ENCODE measurements around the gene PERCC1. TPM values are rescaled to one million over a fixed set of nuclear protein-coding genes. Genes with fewer than 3 reads are reported as not detected.

PERCC1 gene
- total RNA-seq, 2 experiments from 2014 or later: 0.30 TPM; not detected in 1

DNA sequence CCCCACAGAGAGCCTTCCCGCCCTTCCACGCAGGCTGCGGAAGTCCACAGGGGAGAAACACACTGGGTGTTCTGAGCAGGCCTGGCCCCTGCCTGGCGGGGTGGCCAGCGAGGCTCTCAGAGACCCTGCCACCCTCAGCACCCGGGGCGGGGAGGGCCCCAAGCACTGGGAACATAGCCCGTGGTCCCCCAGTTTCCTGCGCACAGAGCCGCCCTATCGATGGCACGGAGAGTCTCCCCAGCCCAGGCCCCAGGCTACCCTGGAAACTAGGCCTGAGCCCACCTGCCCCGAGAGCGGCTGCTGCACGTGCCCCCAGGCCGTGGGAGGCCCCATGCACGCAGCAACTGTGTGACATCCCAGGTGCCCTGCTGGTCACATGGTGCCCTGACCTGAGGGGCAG is 23.7 kb downstream of the PERCC1 start:
- Mint-ChIP-seq H3K4me3 (no peak overlapping the region), H3K27ac (no peak overlapping the region), H3K27me3 (no peaks in the 10 kb centered on the region), H3K9me3 (no peaks in the 10 kb centered on the region), H3K4me1 (ENCODE audit: low read depth) (no peaks in the 10 kb centered on the region), H3K36me3 (ENCODE audit: low read depth) (peaks cover 25% of the 10 kb centered on the region)
- Histone ChIP-seq H3K36me3 (ENCODE audit: insufficient read depth, low read length) (peaks cover 63% of the 10 kb centered on the region), H3K4me3 (ENCODE audit: low read length) (no peak overlapping the region), H3K4me1 (ENCODE audit: insufficient read depth, low read length) (no peaks in the 10 kb centered on the region), H3K27ac (ENCODE audit: low read depth in 1 of 2, low read length in 2 of 2) (no peak overlapping the region), H3K27me3 (ENCODE audit: control insufficient read depth in 1 of 2, insufficient read depth in 2 of 2, low read length in 2 of 2) (no peaks in the 10 kb centered on the region), H3K9me3 (ENCODE audit: control insufficient read depth in 1 of 2, insufficient read depth in 1 of 2, low read length in 2 of 2) (peaks cover 0 to 4% of the 10 kb centered on the region in 2 experiments)
- CTCF ChIA-PET: no interaction called here
- no peak for DNase-seq
- intact Hi-C loops (cut with DNase I, micrococcal nuclease): no loop called here
- POLR2A ChIA-PET: no interaction called here
- ATAC-seq (ENCODE audit: poor library complexity): no peak
- TF ChIP-seq, protein P1, sequence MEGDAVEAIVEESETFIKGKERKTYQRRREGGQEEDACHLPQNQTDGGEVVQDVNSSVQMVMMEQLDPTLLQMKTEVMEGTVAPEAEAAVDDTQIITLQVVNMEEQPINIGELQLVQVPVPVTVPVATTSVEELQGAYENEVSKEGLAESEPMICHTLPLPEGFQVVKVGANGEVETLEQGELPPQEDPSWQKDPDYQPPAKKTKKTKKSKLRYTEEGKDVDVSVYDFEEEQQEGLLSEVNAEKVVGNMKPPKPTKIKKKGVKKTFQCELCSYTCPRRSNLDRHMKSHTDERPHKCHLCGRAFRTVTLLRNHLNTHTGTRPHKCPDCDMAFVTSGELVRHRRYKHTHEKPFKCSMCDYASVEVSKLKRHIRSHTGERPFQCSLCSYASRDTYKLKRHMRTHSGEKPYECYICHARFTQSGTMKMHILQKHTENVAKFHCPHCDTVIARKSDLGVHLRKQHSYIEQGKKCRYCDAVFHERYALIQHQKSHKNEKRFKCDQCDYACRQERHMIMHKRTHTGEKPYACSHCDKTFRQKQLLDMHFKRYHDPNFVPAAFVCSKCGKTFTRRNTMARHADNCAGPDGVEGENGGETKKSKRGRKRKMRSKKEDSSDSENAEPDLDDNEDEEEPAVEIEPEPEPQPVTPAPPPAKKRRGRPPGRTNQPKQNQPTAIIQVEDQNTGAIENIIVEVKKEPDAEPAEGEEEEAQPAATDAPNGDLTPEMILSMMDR (IDR thresholded peaks at IDR 0.05): no peak

DNA sequence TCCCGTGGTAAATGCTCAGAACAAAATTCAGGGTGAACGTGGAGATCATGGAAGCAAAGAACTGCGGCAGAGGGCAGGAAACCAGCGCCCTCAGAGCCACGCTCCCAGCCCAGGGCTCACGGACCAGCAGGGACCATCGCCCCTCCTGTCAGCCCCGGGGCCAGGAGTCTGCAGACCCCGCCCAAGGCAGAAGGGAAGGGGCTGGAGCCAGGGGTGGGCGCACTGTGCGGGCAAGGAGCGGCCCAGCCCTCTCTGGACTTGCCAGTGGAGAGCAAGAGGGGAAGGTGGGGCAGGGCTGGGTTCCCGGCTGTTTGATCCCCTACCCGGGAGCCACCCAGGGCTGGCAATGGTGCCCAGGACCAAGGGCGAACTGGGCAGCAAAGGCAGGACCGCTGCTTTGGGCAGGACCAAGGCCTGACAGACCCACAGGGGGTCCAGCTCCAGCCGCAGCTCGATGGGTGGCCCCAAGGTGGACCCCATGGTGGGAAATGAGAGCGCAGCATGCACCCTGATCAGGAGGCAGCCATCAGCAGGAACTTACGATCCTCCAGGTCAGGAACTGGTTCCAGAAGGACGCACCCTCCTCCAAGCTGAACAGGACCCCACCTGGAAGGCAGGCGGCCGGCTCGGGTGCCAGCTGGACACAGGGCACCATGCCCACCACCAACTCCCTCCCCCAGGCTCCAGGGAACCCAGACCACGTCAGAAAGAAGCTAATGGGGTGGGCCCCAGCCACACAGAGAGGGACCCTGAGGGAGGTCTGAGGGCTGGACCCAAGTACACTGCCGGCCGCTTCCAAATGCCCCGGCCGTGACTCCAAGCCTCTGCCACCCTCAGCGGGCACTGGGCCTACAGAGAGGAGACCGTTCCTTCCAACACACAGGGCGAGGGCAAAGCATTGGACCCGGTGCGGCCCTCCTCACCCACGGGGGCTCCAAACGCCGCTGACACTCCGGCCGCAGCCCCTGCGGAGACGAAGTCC is 24.6 kb downstream of the PERCC1 start:
- no peaks in the 10 kb centered on the region for H3K4me1 ChIP-seq (ENCODE audit: insufficient read depth, low read length)
- CTCF ChIA-PET: interaction anchor here (0.5 kb wide), 1 partner anchor 36 kb away, joined by 3 read pairs; no protein-coding TSS in a partner anchor
- intact Hi-C loops (cut with DNase I, micrococcal nuclease): no loop called here
- H3K4me1 Mint-ChIP-seq (ENCODE audit: low read depth): no peaks in the 10 kb centered on the region
- H3K27ac ChIP-seq (ENCODE audit: low read depth in 1 of 2, low read length in 2 of 2): no peak overlapping the region
- no peak overlapping the region for H3K27ac Mint-ChIP-seq
- peaks cover 0 to under 1% of the 10 kb centered on the region in 2 experiments for H3K9me3 ChIP-seq (ENCODE audit: control insufficient read depth in 1 of 2, insufficient read depth in 1 of 2, low read length in 2 of 2)
- H3K9me3 Mint-ChIP-seq: no peaks in the 10 kb centered on the region
- ATAC-seq (ENCODE audit: poor library complexity): no peak
- no peak overlapping the region for H3K4me3 ChIP-seq (ENCODE audit: low read length)
- no peaks in the 10 kb centered on the region for H3K27me3 Mint-ChIP-seq
- H3K36me3 ChIP-seq (ENCODE audit: insufficient read depth, low read length): peaks cover 69% of the 10 kb centered on the region
- peaks cover 23% of the 10 kb centered on the region for H3K36me3 Mint-ChIP-seq (ENCODE audit: low read depth)
- H3K4me3 Mint-ChIP-seq: no peak overlapping the region
- TF ChIP-seq, protein P1 (IDR thresholded peaks at IDR 0.05): no peak
- DNase-seq: no peak
- POLR2A ChIA-PET: no interaction called here
- H3K27me3 ChIP-seq (ENCODE audit: control insufficient read depth in 1 of 2, insufficient read depth in 2 of 2, low read length in 2 of 2): no peaks in the 10 kb centered on the region

DNA sequence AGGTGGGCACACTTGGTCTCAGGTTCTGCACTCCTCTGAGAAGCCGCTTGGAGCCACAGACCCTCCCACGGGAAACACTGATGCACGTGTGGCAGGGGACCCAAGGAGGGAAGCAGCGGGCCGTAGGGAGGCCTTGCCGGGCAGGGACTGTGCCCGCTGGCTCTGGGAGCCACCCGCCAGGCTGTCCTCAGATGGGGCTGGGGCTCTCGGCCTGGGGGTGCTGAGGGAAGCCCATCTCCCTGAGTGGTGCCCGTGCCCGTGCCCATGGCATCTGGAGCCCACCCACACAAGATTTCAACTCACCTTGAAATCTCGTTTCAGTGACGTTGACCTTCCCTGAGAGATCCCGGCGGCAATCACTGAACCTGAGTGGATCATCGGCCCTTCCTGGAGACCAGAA is 26.1 kb downstream of the PERCC1 start:
- H3K4me1 Mint-ChIP-seq (ENCODE audit: low read depth): no peaks in the 10 kb centered on the region
- DNase-seq (no peak), ATAC-seq (ENCODE audit: poor library complexity) (no peak)
- H3K36me3 Mint-ChIP-seq (ENCODE audit: low read depth): peaks cover 26% of the 10 kb centered on the region
- no peaks in the 10 kb centered on the region for H3K27me3 Mint-ChIP-seq
- POLR2A ChIA-PET: no interaction called here
- H3K4me3 Mint-ChIP-seq: no peak overlapping the region
- H3K9me3 ChIP-seq (ENCODE audit: control insufficient read depth in 1 of 2, insufficient read depth in 1 of 2, low read length in 2 of 2): no peaks in the 10 kb centered on the region
- TF ChIP-seq, protein P1 (IDR thresholded peaks at IDR 0.05): no peak
- no peaks in the 10 kb centered on the region for H3K9me3 Mint-ChIP-seq
- H3K4me3 ChIP-seq (ENCODE audit: low read length): no peak overlapping the region
- H3K27ac Mint-ChIP-seq: no peak overlapping the region
- H3K27ac ChIP-seq (ENCODE audit: low read depth in 1 of 2, low read length in 2 of 2): no peak overlapping the region
- intact Hi-C loops (cut with DNase I, micrococcal nuclease): no loop called here
- CTCF ChIA-PET: no interaction called here
- H3K36me3 ChIP-seq (ENCODE audit: insufficient read depth, low read length): peaks cover 76% of the 10 kb centered on the region
- no peaks in the 10 kb centered on the region for H3K27me3 ChIP-seq (ENCODE audit: control insufficient read depth in 1 of 2, insufficient read depth in 2 of 2, low read length in 2 of 2)
- no peaks in the 10 kb centered on the region for H3K4me1 ChIP-seq (ENCODE audit: insufficient read depth, low read length)
